HEK293 (cell line): Measurements from ENCODE around the gene SLC12A1.

ENCODE experiments used
- CTCF ChIA-PET: fragments of 350-600 bp; formaldehyde crosslinking; extraction: SDS; loops from one replicate; lab custom pipeline; 2021; ENCODE audit warnings: antibody characterized with exemption; lab: Yijun Ruan, JAX
- POLR2A ChIA-PET: fragments of 300-600 bp; formaldehyde crosslinking; extraction: SDS; loops from one replicate; lab custom pipeline; 2020; ENCODE audit warnings: antibody characterized with exemption, inconsistent platforms; lab: Yijun Ruan, JAX
- H3K27ac ChIP-seq: fragments of 200-500 bp; sonication (Bioruptor generic); 2 replicates; pipeline ENCODE4 v1.5.1; 2014; ENCODE audit warnings: low read depth, low read length, control low read depth, inconsistent platforms; ENCODE audit errors: extremely low read depth
- H3K36me3 ChIP-seq, 2 experiments: fragments of 200-500 bp in 1 of 2; sonication (Bioruptor generic) in 1 of 2; 1 replicate in 1 of 2; 2 replicates in 1 of 2; pipeline ENCODE4 v1.5.1; 2014 to 2017; ENCODE audit warnings: inconsistent platforms in 2 of 2, low read length in 2 of 2; ENCODE audit not compliant: control insufficient read depth in 2 of 2, insufficient read depth in 1 of 2
- H3K4me1 ChIP-seq: fragments of 200-500 bp; sonication (Bioruptor generic); 2 replicates; pipeline ENCODE4 v1.5.1; 2014; ENCODE audit warnings: mild to moderate bottlenecking, low read length, inconsistent platforms; ENCODE audit not compliant: control insufficient read depth, insufficient read depth
- H3K4me3 ChIP-seq: 2 replicates; pipeline ENCODE4 v1.5.1; 2011; ENCODE audit warnings: low read depth, mild to moderate bottlenecking, control low read depth, low read length, moderate library complexity
- H3K9me3 ChIP-seq: fragments of 200-500 bp; sonication (Bioruptor generic); 2 replicates; pipeline ENCODE4 v1.5.1; 2014; ENCODE audit warnings: low read depth, low read length, inconsistent platforms; ENCODE audit not compliant: control insufficient read depth, insufficient read depth
- BCL11A ChIP-seq: fragments of 450-650 bp; formaldehyde crosslinking; IDR thresholded peaks from 2 replicates; pipeline ENCODE4 v1.5.1; 2016; ENCODE audit warnings: low read depth, missing biosample characterization, missing genetic modification characterization
- GLI2 ChIP-seq: fragments of 450-650 bp; formaldehyde crosslinking; IDR thresholded peaks from 2 replicates; pipeline ENCODE4; 2017; ENCODE audit warnings: missing biosample characterization, missing genetic modification characterization, low read depth, borderline replicate concordance
- GLIS1 ChIP-seq: fragments of 450-650 bp; formaldehyde crosslinking; IDR thresholded peaks from 2 replicates; pipeline ENCODE4 v1.5.1; 2016; ENCODE audit warnings: missing biosample characterization, missing genetic modification characterization
- HOXC10 ChIP-seq: sonication (generic); formaldehyde crosslinking; IDR thresholded peaks from 2 replicates; pipeline ENCODE4 v1.8.1; 2023; ENCODE audit warnings: mild to moderate bottlenecking, missing genetic modification reagents
- KLF1 ChIP-seq: fragments of 450-650 bp; formaldehyde crosslinking; IDR thresholded peaks from 2 replicates; pipeline ENCODE4 v1.5.1; 2016; ENCODE audit warnings: missing biosample characterization, missing genetic modification characterization
- KLF9 ChIP-seq: fragments of 450-650 bp; formaldehyde crosslinking; IDR thresholded peaks from 2 replicates; pipeline ENCODE4 v1.5.1; 2016; ENCODE audit warnings: missing biosample characterization, missing genetic modification characterization, low read depth
- OVOL3 ChIP-seq: fragments of 450-650 bp; formaldehyde crosslinking; IDR thresholded peaks from 2 replicates; pipeline ENCODE4 v1.5.1; 2016; ENCODE audit warnings: missing biosample characterization, missing genetic modification characterization
- SETDB1 ChIP-seq: IDR thresholded peaks from one replicate; pipeline ENCODE4 v1.6.1; 2017; ENCODE audit warnings: mild to moderate bottlenecking, low read length, moderate library complexity, mixed read lengths; ENCODE audit not compliant: insufficient read length
- ZBTB17 ChIP-seq: fragments of 450-650 bp; formaldehyde crosslinking; IDR thresholded peaks from 2 replicates; pipeline ENCODE4 v1.5.1; 2016; ENCODE audit warnings: missing biosample characterization, missing genetic modification characterization
- ZBTB48 ChIP-seq: fragments of 450-650 bp; formaldehyde crosslinking; IDR thresholded peaks from 2 replicates; pipeline ENCODE4 v1.5.1; 2016; ENCODE audit warnings: missing biosample characterization, missing genetic modification characterization
- ZEB2 ChIP-seq: fragments of 450-650 bp; formaldehyde crosslinking; IDR thresholded peaks from 2 replicates; pipeline ENCODE4 v1.5.1; 2016; ENCODE audit warnings: missing biosample characterization, missing genetic modification characterization
- ZIC2 ChIP-seq: fragments of 450-650 bp; formaldehyde crosslinking; IDR thresholded peaks from 2 replicates; pipeline ENCODE4 v1.5.1; 2016; ENCODE audit warnings: missing biosample characterization, missing genetic modification characterization
- ZNF138 ChIP-seq: fragments of 450-650 bp; formaldehyde crosslinking; IDR thresholded peaks from 2 replicates; pipeline ENCODE4 v1.5.1; 2016; ENCODE audit warnings: missing biosample characterization, missing genetic modification characterization, borderline replicate concordance
- ZNF362 ChIP-seq: fragments of 450-650 bp; formaldehyde crosslinking; IDR thresholded peaks from 2 replicates; pipeline ENCODE4 v1.5.1; 2016; ENCODE audit warnings: missing biosample characterization, missing genetic modification characterization
- ZNF391 ChIP-seq: fragments of 450-650 bp; formaldehyde crosslinking; IDR thresholded peaks from 2 replicates; pipeline ENCODE4 v1.5.1; 2016; ENCODE audit warnings: low read depth, missing biosample characterization, missing genetic modification characterization, borderline replicate concordance
- ZNF561 ChIP-seq: fragments of 450-650 bp; IDR thresholded peaks from 2 replicates; pipeline ENCODE4 v1.5.1; 2018; ENCODE audit warnings: missing biosample characterization, missing genetic modification characterization, borderline replicate concordance
- ZNF580 ChIP-seq: fragments of 450-650 bp; formaldehyde crosslinking; IDR thresholded peaks from 2 replicates; pipeline ENCODE4 v1.5.1; 2016; ENCODE audit warnings: missing biosample characterization, missing genetic modification characterization
- ZNF664 ChIP-seq: fragments of 450-650 bp; formaldehyde crosslinking; IDR thresholded peaks from 2 replicates; pipeline ENCODE4 v1.5.1; 2016; ENCODE audit warnings: missing biosample characterization, missing genetic modification characterization
- ZNF830 ChIP-seq: fragments of 450-650 bp; IDR thresholded peaks from 2 replicates; pipeline ENCODE4 v1.5.0; 2018; ENCODE audit warnings: missing biosample characterization, missing genetic modification characterization, low read depth, mild to moderate bottlenecking, moderate library complexity
- ZSCAN23 ChIP-seq: fragments of 450-650 bp; formaldehyde crosslinking; IDR thresholded peaks from 2 replicates; pipeline ENCODE4 v1.5.1; 2016; ENCODE audit warnings: missing biosample characterization, missing genetic modification characterization
- TF ChIP-seq, protein P1 (sequence below): fragments of 450-650 bp; formaldehyde crosslinking; IDR thresholded peaks from 2 replicates; pipeline ENCODE4 v1.5.1; 2016; ENCODE audit warnings: missing biosample characterization, missing genetic modification characterization
- TF ChIP-seq, protein P2 (sequence below): fragments of 450-650 bp; formaldehyde crosslinking; IDR thresholded peaks from 2 replicates; pipeline ENCODE4 v1.5.1; 2016; ENCODE audit warnings: missing biosample characterization, missing genetic modification characterization

Gene SLC12A1

DNA sequence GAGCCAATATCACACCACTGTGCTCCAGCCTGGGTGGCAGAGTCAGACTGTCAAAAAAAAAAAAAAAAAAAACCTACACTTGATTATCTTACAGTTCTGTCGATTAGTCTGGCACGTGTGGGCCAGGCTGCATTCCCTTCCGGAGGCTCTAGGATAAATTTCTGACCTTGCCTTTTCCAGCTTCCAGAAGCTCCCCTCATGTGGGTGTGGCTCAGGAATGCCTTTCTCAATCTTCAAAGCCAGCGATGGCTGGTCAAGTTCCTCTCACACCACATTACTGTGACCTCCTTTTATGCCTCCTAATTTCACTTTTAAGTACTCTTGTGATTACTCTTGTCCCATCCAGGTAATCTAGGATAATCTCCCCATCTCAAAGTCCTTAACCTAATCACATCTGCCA, 66.9 kb downstream of the SLC12A1 start:
- Histone ChIP-seq H3K4me1 (no peaks in the 10 kb centered on the region), H3K9me3 (no peaks in the 10 kb centered on the region), H3K4me3 (no peak overlapping the region), H3K36me3 (no peaks in the 10 kb centered on the region), H3K27ac (no peak overlapping the region)
- no peak for TF ChIP-seq BCL11A
- no peak for TF ChIP-seq ZSCAN23
- TF ChIP-seq KLF9 (tag by site-specific recombination), result no peak
- no peak for TF ChIP-seq HOXC10 (CRISPR knock-in tag)
- no peak for TF ChIP-seq KLF1 (tag by site-specific recombination)
- no peak for TF ChIP-seq GLIS1
- TF ChIP-seq, protein P1, sequence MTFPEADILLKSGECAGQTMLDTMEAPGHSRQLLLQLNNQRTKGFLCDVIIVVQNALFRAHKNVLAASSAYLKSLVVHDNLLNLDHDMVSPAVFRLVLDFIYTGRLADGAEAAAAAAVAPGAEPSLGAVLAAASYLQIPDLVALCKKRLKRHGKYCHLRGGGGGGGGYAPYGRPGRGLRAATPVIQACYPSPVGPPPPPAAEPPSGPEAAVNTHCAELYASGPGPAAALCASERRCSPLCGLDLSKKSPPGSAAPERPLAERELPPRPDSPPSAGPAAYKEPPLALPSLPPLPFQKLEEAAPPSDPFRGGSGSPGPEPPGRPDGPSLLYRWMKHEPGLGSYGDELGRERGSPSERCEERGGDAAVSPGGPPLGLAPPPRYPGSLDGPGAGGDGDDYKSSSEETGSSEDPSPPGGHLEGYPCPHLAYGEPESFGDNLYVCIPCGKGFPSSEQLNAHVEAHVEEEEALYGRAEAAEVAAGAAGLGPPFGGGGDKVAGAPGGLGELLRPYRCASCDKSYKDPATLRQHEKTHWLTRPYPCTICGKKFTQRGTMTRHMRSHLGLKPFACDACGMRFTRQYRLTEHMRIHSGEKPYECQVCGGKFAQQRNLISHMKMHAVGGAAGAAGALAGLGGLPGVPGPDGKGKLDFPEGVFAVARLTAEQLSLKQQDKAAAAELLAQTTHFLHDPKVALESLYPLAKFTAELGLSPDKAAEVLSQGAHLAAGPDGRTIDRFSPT, result no peak
- CTCF ChIA-PET, result interaction anchor here (0.7 kb wide), 2 partner anchors 13 to 1968 kb away, joined by 3 read pairs; no protein-coding TSS in a partner anchor
- POLR2A ChIA-PET, result interaction anchor here (0.7 kb wide), 1 partner anchor 30 kb away, joined by 4 read pairs; no protein-coding TSS in a partner anchor

DNA sequence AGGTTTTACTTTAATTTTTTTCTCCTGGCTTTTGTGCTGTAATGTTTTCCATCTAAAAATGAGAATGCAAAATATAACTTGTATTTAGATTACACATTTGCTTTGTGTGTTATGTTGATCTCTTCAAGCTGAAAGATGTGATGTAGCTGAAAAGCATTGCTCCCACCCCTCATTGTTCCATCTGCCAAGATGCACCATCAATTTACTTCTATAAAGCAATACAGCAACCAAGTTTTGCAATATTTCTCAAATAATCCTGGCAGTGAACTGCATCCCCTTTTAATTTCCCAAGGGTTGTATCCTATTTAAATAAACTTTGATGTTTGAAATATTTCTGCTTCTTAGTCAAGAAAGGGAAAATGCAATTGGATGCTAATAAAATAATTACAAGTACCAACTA, 72.6 kb downstream of the SLC12A1 start:
- Histone ChIP-seq H3K27ac (no peak overlapping the region), H3K9me3 (no peaks in the 10 kb centered on the region), H3K4me1 (no peaks in the 10 kb centered on the region)
- POLR2A ChIA-PET, result no interaction called here
- TF ChIP-seq ZNF830 (tag by site-specific recombination), result no peak
- no peak for TF ChIP-seq ZNF664 (tag by site-specific recombination)
- TF ChIP-seq ZNF138, result no peak
- no peak for TF ChIP-seq ZEB2 (tag by site-specific recombination)
- TF ChIP-seq ZBTB48 (tag by site-specific recombination), result no peak
- TF ChIP-seq, protein P2, sequence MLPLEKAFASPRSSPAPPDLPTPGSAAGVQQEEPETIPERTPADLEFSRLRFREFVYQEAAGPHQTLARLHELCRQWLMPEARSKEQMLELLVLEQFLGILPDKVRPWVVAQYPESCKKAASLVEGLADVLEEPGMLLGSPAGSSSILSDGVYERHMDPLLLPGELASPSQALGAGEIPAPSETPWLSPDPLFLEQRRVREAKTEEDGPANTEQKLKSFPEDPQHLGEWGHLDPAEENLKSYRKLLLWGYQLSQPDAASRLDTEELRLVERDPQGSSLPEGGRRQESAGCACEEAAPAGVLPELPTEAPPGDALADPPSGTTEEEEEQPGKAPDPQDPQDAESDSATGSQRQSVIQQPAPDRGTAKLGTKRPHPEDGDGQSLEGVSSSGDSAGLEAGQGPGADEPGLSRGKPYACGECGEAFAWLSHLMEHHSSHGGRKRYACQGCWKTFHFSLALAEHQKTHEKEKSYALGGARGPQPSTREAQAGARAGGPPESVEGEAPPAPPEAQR (tag by site-specific recombination), result no peak
- no peak for TF ChIP-seq ZNF362 (tag by site-specific recombination)
- TF ChIP-seq ZBTB17 (tag by site-specific recombination), result no peak
- TF ChIP-seq ZNF561 (tag by site-specific recombination), result no peak
- TF ChIP-seq GLI2 (tag by site-specific recombination), result no peak
- no peak for TF ChIP-seq ZNF580 (tag by site-specific recombination)
- TF ChIP-seq ZIC2 (tag by site-specific recombination), result no peak
- TF ChIP-seq SETDB1, result no peak
- no peak for TF ChIP-seq ZNF391 (tag by site-specific recombination)
- no peak for TF ChIP-seq KLF9 (tag by site-specific recombination)
- no peak for TF ChIP-seq OVOL3 (tag by site-specific recombination)
- TF ChIP-seq, all 188 proteins: peak for 0
- CTCF ChIA-PET, result interaction anchor here (0.6 to 1.0 kb wide), 3 partner anchors 28 to 567 kb away, joined by 3 read pairs; no protein-coding TSS in a partner anchor
- H3K4me3 ChIP-seq, result no peak overlapping the region
- no peaks in the 10 kb centered on the region for H3K36me3 ChIP-seq
